CD4-positive, alpha-beta T cell (primary cell): ENCODE results near the gene KMT2C. TPM values are rescaled to one million over a fixed set of nuclear protein-coding genes. Genes with fewer than 3 reads are reported as not detected.

Experiments used
- ATAC-seq: fragments of 200-7000 bp; cut with Tn5 transposase; one replicate; pipeline ENCODE4 v1.10.0; 2022; ENCODE audit warnings: mild to moderate bottlenecking; ENCODE audit not compliant: poor library complexity
- CTCF ChIA-PET: fragments of 350-600 bp; sonication (Branson Sonifier 250); formaldehyde crosslinking; loops from one replicate; lab custom pipeline; 2021; ENCODE audit warnings: antibody characterized with exemption, inconsistent platforms; lab: Charles Lee
- POLR2A ChIA-PET: fragments of 350-600 bp; sonication (Branson Sonifier 250); formaldehyde crosslinking; loops from one replicate; lab custom pipeline; 2021; ENCODE audit warnings: antibody characterized with exemption, inconsistent platforms; lab: Charles Lee
- DNase-seq, 14 experiments: peaks; one replicate each; pipeline ENCODE4 v3.0.0-alpha.2; 2013 to 2020; ENCODE audit warnings: mixed read lengths in 2 of 14
- H3K27ac ChIP-seq, 2 donors: one replicate each; pipeline versions ENCODE4 v1.5.1 to v1.7.0; 2013; ENCODE audit warnings: low read length in 2 of 2, low read depth in 1 of 2, mild to moderate bottlenecking in 1 of 2
- H3K27me3 ChIP-seq, 2 experiments: 1 replicate in 1 of 2; 2 replicates in 1 of 2; pipeline versions ENCODE4 v1.6.1 to v1.7.0; 2013; ENCODE audit warnings: low read length in 2 of 2, control low read depth in 1 of 2, mild to moderate bottlenecking in 1 of 2, moderate library complexity in 1 of 2; ENCODE audit not compliant: insufficient read depth in 2 of 2, control insufficient read depth in 1 of 2
- H3K36me3 ChIP-seq: one replicate; pipeline ENCODE4 v1.6.1; 2013; ENCODE audit warnings: low read length, control low read depth; ENCODE audit not compliant: insufficient read depth
- H3K4me1 ChIP-seq: one replicate; pipeline ENCODE4 v1.6.1; 2013; ENCODE audit warnings: low read length, control low read depth; ENCODE audit not compliant: insufficient read depth
- H3K4me3 ChIP-seq: one replicate; pipeline ENCODE4 v1.5.1; 2013; ENCODE audit warnings: mild to moderate bottlenecking, low read length, moderate library complexity
- H3K9me3 ChIP-seq, 2 experiments: 1 replicate in 1 of 2; 2 replicates in 1 of 2; pipeline versions ENCODE4 v1.6.1 to v1.7.0; 2013; ENCODE audit warnings: low read length in 2 of 2, mild to moderate bottlenecking in 2 of 2, control low read depth in 1 of 2, moderate library complexity in 1 of 2; ENCODE audit not compliant: control insufficient read depth in 1 of 2, insufficient read depth in 1 of 2
- H3K27ac Mint-ChIP-seq: one replicate; pipeline ENCODE4 v1.8.0; 2020; ENCODE audit warnings: mixed read lengths
- H3K27me3 Mint-ChIP-seq: one replicate; pipeline ENCODE4 v1.8.0; 2021; ENCODE audit warnings: mixed read lengths
- H3K36me3 Mint-ChIP-seq: one replicate; pipeline ENCODE4 v1.8.0; 2021; ENCODE audit warnings: low read depth, mixed read lengths
- H3K4me1 Mint-ChIP-seq: one replicate; pipeline ENCODE4 v1.8.0; 2021; ENCODE audit warnings: low read depth, mixed read lengths
- H3K4me3 Mint-ChIP-seq: one replicate; pipeline ENCODE4 v1.8.0; 2020; ENCODE audit warnings: mild to moderate bottlenecking, mixed read lengths
- H3K9me3 Mint-ChIP-seq: one replicate; pipeline ENCODE4 v1.8.0; 2020; ENCODE audit warnings: mixed read lengths
- CTCF ChIP-seq: fragments of 200-600 bp; IDR thresholded peaks from one replicate; pipeline ENCODE4 v1.8.0; 2022; ENCODE audit warnings: antibody characterized with exemption, mild to moderate bottlenecking
- intact Hi-C, 2 experiments: fragments of 100-400 bp; cut with DNase I in 1 of 2; cut with micrococcal nuclease in 1 of 2; formaldehyde crosslinking; loops; one replicate each; pipeline versions ENCODE4 v1.15.1 to v1.9.0; 2023 to 2025; cut with DNase I, micrococcal nuclease
- total RNA-seq, 174 experiments: library from RNA in 2 of 174; stranded (reverse) in 2 of 174; gene quantifications; one replicate each; pipeline ENCODE4 v1.2.3 and lab custom pipeline; 2021 to 2026

KMT2C gene
- total RNA-seq, 2 experiments from 2014 or later, result 113 to 118 TPM

GRCh38 chr7:152313831-152314604 is 121.8 kb downstream of the KMT2C start:
- Histone ChIP-seq H3K9me3 (no peaks in the 10 kb centered on the region), H3K36me3 (peaks cover 30% of the 10 kb centered on the region), H3K4me1 (peaks cover 4% of the 10 kb centered on the region), H3K27ac (no peak overlapping the region), H3K4me3 (no peak overlapping the region), H3K27me3 (no peaks in the 10 kb centered on the region)
- Mint-ChIP-seq H3K27me3 (no peaks in the 10 kb centered on the region), H3K9me3 (no peaks in the 10 kb centered on the region), H3K36me3 (peaks cover 49% of the 10 kb centered on the region), H3K4me3 (peak overlapping the region; percentile 47), H3K27ac (peak overlapping the region; percentile 28), H3K4me1 (peaks cover 43% of the 10 kb centered on the region)
- peak in 5 of 14 experiments; percentile 16 to 70 (median 60) for DNase-seq
- ChIA-PET POLR2A (no interaction called here), CTCF (interaction anchor here (1.6 kb wide), 1 partner anchor 22 kb away, joined by 4 read pairs; no protein-coding TSS in a partner anchor)
- TF ChIP-seq CTCF, result no peak
- intact Hi-C loops, result no loop called here
- ATAC-seq, result peak; percentile 88

GRCh38 chr7:152313217-152313616 is 122.6 kb downstream of the KMT2C start:
- no peak overlapping the region for H3K4me3 Mint-ChIP-seq
- CTCF ChIA-PET, result interaction anchor here (1.6 kb wide), 1 partner anchor 23 kb away, joined by 4 read pairs; no protein-coding TSS in a partner anchor
- intact Hi-C loops, result no loop called here
- no peak for TF ChIP-seq CTCF
- no peak overlapping the region for H3K27ac Mint-ChIP-seq
- no peaks in the 10 kb centered on the region for H3K27me3 Mint-ChIP-seq
- no peak overlapping the region for H3K27ac ChIP-seq
- peaks cover 4% of the 10 kb centered on the region for H3K4me1 ChIP-seq
- H3K27me3 ChIP-seq, result no peaks in the 10 kb centered on the region
- H3K9me3 Mint-ChIP-seq, result no peaks in the 10 kb centered on the region
- peaks cover 43% of the 10 kb centered on the region for H3K4me1 Mint-ChIP-seq
- POLR2A ChIA-PET, result no interaction called here
- no peak overlapping the region for H3K4me3 ChIP-seq
- DNase-seq (no peak), ATAC-seq (no peak)
- no peaks in the 10 kb centered on the region for H3K9me3 ChIP-seq
- H3K36me3 ChIP-seq, result peaks cover 30% of the 10 kb centered on the region
- H3K36me3 Mint-ChIP-seq, result peaks cover 50% of the 10 kb centered on the region

- no peak for DNase-seq
- no peak for ATAC-seq
- no peak overlapping the region for H3K4me3 Mint-ChIP-seq
- peaks cover 52% of the 10 kb centered on the region for H3K36me3 Mint-ChIP-seq
- Histone ChIP-seq H3K4me1 (no peaks in the 10 kb centered on the region), H3K36me3 (peaks cover 35% of the 10 kb centered on the region), H3K27ac (no peak overlapping the region), H3K9me3 (no peaks in the 10 kb centered on the region), H3K4me3 (no peak overlapping the region), H3K27me3 (no peaks in the 10 kb centered on the region)
- H3K4me1 Mint-ChIP-seq, result peaks cover 38% of the 10 kb centered on the region
- TF ChIP-seq CTCF, result no peak
- POLR2A ChIA-PET, result no interaction called here
- H3K9me3 Mint-ChIP-seq, result no peaks in the 10 kb centered on the region
- no peaks in the 10 kb centered on the region for H3K27me3 Mint-ChIP-seq
- CTCF ChIA-PET, result no interaction called here
- intact Hi-C loops, result no loop called here
- H3K27ac Mint-ChIP-seq, result no peak overlapping the region
Observed at GRCh38 chr7:152312316-152312715, 123.5 kb downstream of the KMT2C start.
